ENCODE results near the gene GPD1L.

DNA sequence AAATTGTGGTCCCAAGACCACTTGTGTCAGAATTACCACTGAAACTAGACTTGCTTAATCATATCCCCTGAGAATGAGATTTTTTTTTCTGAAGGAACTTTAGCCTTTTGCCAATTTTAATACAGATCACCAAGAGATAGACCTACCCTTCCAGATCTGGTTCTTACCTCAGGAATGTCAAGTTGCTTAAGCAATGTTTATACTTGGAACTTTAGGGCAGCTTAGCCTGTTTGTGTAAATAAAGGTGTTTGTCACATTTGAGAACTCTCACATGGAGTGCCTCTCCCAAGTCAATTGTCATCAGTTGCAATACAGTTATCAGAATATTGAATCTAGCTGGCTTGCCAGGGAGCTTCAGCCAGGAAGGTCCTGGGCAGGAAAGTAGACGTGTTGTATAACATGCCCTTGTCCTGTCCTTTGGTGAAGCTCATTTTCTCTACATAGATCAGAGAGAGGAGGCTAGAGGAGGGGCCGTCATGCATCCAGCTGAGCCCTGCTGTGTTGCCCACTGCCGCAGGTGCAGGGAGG lies 3.9 kb downstream of the GPD1L start:
- TF ChIP-seq SIN3A (IDR thresholded peaks at IDR 0.05; ENCODE audit: borderline replicate concordance, low read depth, low read length), result no peak
- no peak for TF ChIP-seq PITX1 (CRISPR knock-in tag; IDR thresholded peaks at IDR 0.05)
- TF ChIP-seq RFX5 (IDR thresholded peaks at IDR 0.05; ENCODE audit: low read depth, low read length), result no peak
- no peak for TF ChIP-seq SRSF9 (IDR thresholded peaks at IDR 0.05; ENCODE audit: borderline replicate concordance, insufficient read depth, low read depth, low read length, poor library complexity, severe bottlenecking)
- TF ChIP-seq NBN (conservative IDR thresholded peaks at IDR 0.05), result no peak
- TF ChIP-seq POLR2AphosphoS2 (IDR thresholded peaks at IDR 0.05; ENCODE audit: low read depth, low read length), result no peak
- TF ChIP-seq, protein P1, sequence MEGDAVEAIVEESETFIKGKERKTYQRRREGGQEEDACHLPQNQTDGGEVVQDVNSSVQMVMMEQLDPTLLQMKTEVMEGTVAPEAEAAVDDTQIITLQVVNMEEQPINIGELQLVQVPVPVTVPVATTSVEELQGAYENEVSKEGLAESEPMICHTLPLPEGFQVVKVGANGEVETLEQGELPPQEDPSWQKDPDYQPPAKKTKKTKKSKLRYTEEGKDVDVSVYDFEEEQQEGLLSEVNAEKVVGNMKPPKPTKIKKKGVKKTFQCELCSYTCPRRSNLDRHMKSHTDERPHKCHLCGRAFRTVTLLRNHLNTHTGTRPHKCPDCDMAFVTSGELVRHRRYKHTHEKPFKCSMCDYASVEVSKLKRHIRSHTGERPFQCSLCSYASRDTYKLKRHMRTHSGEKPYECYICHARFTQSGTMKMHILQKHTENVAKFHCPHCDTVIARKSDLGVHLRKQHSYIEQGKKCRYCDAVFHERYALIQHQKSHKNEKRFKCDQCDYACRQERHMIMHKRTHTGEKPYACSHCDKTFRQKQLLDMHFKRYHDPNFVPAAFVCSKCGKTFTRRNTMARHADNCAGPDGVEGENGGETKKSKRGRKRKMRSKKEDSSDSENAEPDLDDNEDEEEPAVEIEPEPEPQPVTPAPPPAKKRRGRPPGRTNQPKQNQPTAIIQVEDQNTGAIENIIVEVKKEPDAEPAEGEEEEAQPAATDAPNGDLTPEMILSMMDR (CRISPR knock-in tag; IDR thresholded peaks at IDR 0.05), result no peak
- TF ChIP-seq TARDBP (CRISPR knock-in tag; IDR thresholded peaks at IDR 0.05), result no peak
